LoVo (cell line): ENCODE results near the gene ZNF341.
"Not testable (repeated sequence)": the region's sequence is repeated elsewhere in the genome, so short reads cannot be mapped to it uniquely, and the experiment has no call there.

Experiments used
- DNase-seq: peaks from one replicate; pipeline ENCODE4 v3.0.0-alpha.2; 2016; ENCODE audit warnings: low spot score

The ZNF341 gene

DNA sequence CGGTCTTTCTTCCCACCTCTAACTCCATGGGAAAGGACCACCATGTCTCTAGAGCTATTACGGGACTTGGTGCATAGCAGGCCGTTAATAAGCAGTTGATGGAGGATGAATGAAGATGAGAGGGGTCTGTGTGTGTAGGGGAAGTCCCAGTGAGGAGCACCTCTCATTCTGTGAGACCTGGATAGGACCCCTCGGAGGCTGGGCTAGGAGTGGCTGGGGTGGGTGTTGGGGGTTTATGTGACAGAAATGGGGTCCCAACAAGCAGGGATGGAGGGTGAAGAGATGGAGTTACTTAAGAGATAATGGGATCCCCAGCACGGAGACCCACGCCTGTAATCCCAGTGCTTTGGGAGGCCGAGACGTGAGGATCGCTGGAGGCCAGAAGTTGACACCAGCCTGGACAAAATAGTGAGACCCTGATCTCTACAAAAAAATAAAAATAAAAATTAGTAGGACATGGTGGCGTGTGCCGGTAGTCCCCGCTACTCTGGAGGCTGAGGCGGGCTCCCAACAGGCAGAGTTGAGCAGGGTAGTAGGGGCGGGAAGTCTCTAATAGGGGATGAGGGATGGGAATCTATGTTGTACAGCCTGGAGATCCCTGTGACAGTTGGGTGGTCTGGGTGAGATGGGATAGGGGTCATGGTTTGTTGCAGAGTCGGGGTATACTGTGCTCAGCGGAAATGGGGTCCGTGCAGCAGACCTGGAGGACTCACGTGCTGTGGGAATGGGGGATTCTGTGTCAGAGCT lies 677 bp upstream of the ZNF341 start:
- DNase-seq, result no peak

- DNase-seq, result peak; percentile 62
Observed at GRCh38 chr20:33732166-33732970, 572 bp downstream of the ZNF341 start.

GRCh38 chr20:33733654-33734576 lies 2.1 kb downstream of the ZNF341 start:
- peak; percentile 82 for DNase-seq

DNA sequence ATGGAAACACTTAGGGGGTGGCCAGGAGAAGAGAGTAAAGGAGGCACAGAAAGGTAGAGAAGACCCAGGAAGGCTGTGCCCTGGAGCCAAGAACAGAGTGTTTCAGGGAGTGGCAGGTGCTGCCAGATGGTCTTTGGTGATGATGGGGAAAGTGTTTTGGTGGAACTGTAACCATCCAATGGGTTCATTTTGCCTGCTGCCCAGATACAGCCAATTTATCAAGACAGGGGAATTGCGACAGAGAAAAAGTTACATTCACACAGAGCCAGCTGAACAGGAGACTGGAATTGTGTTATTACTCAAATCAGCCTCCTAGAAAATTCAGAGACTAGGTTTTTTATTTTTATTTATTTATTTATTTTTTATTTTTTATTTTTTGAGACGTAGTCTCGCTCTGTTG lies 5.2 kb downstream of the ZNF341 start:
- no peak for DNase-seq

DNA sequence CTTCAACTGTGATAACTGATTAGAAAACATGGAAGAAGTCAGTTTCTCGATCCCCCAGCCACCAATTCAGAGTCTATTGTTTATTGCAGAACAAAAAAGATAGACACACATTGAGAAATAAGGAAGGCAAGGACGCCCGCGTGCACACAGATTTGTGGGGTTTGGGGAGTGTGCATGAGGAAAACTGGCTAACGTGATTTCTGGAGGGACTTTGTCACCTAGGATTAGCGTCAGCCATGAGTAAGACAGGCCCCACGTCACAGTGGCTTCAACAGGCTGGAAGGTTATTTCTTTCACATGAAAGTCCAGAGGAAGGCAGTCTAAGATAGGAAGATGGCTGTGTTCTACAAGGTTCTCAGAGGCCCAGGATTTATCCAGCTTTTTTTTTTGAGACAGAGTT lies 7.7 kb downstream of the ZNF341 start:
- no peak for DNase-seq

DNA sequence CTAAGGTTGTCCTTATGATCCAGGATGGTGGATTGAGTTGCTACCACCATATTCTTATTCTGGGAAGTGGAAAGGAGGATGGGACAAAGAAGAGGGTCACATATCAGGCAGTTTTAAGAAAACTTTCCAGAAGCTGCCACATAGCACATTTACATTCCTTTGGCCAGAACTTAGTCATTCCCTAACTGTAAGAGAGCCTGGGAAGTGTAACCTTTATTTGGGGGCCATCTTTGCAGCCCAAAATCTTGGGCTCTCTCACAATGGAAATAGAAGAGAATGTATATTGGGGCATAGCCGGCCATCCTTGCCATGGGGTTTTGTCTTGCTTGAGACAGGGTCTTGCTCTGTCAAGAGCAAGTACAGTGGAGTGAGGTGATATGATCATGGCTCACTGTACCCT lies 8.4 kb downstream of the ZNF341 start:
- DNase-seq, result no peak

DNA sequence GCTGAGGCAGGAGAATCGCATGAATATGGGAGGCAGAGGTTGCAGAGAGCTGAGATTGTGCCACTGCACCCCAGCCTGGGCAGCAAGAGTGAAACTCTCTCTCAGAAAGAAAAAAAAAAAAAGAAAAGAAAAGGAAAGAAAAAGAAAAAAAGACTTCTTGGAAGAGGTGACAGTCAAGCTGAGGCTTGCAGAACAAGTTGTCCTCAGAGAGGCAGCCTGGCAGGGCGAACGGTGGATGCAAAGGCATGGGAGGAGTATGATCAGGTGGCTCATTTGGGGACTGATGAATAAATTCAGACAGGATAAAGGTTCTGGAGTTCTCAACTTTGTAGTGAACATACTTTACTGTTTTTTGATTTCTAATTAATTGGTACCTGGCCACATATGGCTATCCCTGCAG lies 12.4 kb downstream of the ZNF341 start:
- DNase-seq, result no peak

DNA sequence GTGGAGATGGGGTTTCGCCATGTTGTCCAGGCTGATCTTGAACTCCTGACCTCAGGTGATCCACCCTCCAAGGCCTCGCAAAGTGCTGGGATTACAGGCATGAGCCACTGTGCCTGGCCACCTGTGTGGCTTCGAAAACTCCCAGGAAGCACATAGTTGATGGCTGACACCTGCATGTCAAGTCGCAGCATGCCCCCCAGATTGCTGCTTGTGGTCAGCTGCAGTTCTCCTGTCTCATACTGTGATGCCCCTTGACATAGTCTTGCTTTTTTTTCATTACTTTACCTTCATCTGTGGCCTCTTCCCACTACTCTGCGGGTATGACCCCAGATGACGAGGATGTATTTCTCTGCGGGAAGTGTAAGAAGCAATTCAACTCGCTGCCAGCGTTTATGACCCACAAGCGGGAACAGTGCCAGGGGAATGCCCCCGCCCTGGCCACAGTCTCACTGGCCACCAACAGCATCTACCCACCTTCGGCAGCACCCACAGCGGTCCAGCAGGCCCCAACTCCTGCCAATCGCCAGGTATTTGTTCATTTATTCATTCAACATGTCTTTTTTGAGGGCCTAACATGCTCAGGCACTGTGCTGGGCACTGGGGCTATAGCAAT lies 13.1 kb downstream of the ZNF341 start:
- DNase-seq, result no peak

- no peak for DNase-seq
Observed at GRCh38 chr20:33746325-33746998, 14.7 kb downstream of the ZNF341 start.

- DNase-seq, result no peak
Observed at GRCh38 chr20:33751775-33752174, 20.0 kb downstream of the ZNF341 start.

DNA sequence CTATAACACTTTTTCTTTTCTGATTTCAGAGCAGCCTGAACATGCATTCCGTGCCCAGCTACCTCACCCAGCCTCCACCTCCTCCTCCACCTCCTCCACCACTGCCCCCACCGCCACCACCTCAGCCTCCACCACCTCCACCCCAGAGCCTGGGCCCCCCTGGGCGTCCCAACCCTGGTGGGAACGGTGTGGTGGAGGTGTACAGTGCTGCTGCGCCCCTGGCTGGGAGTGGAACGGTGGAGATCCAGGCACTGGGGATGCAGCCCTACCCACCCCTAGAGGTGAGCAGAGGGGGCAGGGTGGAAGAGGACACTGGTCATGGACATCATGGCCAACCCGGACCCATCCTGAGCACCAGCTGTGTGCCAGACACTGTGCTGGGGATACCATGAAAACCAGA lies 21.3 kb downstream of the ZNF341 start:
- no peak for DNase-seq

GRCh38 chr20:33753763-33754162 lies 22.0 kb downstream of the ZNF341 start:
- DNase-seq, result no peak

GRCh38 chr20:33755936-33756490 lies 24.2 kb downstream of the ZNF341 start:
- DNase-seq, result not testable (repeated sequence)

DNA sequence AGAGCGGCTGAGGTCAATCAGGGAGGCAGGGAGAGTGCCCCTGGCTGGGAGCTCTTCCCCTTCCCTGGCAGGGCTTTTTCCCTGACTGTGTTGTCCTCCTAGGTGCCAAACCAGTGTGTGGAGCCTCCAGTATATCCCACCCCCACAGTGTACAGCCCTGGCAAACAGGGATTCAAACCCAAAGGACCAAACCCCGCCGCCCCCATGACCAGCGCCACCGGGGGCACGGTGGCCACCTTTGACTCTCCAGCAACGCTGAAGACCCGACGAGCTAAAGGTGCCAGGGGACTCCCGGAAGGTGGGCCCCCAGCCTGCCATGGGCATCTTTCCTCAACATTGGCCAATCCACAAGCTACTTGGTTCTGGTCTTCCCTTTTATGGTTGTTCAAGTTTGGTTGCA lies 25.2 kb downstream of the ZNF341 start:
- no peak for DNase-seq

DNA sequence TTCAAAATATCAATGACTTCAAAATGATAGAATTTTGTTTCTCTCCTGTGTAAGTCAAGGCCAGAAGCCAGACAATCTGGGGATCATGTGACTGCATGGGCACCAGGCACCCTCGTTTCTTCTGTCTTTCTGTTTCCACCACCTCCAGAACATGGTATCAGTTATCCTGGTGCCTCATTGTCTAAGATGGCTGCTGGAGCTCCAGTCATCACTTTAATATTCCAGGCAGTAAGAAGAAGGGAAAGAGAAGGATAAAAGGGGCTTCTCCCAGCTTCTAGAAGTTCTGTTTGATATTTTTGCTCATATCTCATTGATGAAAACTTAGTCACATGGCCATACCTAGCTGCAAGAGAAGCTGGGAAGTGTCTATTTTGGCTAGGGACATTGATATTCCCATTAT lies 25.7 kb downstream of the ZNF341 start:
- DNase-seq, result no peak

GRCh38 chr20:33761698-33762250 lies 30.0 kb downstream of the ZNF341 start:
- no peak for DNase-seq

DNA sequence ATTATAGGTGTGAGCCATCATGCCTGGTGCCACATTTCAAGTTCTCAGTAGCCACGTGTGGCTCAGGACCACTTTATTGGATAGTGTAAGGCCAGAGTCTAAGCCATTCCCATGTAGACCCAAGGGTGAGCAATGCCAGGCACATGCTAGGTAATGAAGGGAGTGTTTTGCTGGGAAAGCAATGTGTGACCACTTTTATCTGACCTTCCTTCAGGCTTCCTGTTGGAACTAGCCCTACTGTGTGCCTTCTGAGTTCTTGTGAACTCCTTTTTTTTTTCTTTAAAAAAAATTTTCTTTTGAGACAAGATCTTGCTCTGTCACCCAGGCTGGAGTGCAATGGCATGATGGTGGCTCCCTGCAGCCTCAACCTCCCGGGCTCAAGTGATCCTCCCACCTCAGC lies 33.3 kb downstream of the ZNF341 start:
- DNase-seq, result no peak

DNA sequence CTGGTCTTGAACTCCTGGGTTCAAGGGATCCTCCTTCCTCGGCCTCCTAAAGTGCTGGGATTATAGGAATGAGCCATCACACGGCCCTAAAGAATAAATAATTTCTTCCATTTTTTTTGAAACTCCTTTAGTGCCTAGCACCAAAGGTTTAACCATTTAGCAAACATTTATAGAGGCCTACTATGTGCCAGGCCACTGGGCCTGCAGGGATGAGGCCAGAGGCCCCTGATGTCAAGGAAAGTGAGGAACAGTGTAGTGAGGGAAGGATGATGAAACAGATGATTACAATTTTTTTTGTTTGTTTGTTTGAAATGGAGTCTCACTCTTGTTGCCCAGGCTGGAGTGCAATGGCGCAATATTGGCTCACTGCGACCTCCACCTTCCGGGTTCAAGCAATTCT lies 33.8 kb downstream of the ZNF341 start:
- no peak for DNase-seq

DNA sequence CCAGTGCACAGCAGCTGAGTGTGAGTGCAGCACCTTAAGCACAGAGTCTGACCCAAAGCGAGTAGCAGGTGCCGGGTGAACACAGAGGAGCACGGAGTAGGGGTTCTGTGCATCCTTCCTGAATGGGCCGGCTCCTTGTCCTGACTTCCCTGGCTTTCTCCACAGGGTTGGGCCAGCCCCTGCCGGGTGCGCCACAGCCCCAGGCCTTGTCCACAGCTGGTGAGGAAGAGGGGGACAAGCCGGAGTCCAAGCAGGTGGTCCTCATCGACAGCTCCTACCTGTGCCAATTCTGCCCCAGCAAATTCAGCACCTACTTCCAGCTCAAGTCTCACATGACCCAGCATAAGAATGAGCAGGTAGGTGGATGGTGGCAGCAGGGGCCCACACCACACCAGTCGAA lies 34.9 kb downstream of the ZNF341 start:
- DNase-seq, result no peak

GRCh38 chr20:33767777-33768138 lies 36.0 kb downstream of the ZNF341 start:
- DNase-seq, result no peak

- no peak for DNase-seq
Observed at GRCh38 chr20:33769043-33769442, 37.2 kb downstream of the ZNF341 start.
